Measurements from ENCODE around the gene THAP7.

THAP7 gene

DNA sequence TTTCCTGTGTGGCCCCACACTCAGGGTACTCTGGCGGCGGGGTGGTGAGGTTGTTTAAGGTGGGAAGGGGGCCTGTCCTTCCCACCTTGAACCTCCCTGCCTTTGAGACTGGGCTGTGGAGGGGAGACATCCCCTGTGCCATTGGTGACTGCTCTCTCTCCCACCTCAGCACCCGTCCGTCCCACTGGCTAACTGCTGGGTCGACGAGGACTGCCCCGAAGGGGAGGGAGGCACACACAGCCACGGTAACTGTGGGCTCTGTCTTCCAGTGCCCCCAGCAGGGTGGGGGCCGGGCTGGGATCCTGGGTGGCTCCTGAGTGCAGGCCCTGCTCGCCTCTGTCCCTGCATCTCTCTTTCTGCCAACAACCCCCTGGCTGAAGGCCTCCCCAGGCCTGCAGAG, 20.6 kb upstream of the THAP7 start:
- Histone ChIP-seq H3K36me3 (ENCODE audit: control insufficient read depth in 2 of 2, insufficient read depth in 2 of 2, low read length in 2 of 2) (no peaks in the 10 kb centered on the region), H3K4me3 (ENCODE audit: low read length in 2 of 2) (no peak overlapping the region), H3K4me1 (ENCODE audit: control insufficient read depth in 2 of 2, insufficient read depth in 2 of 2, low read length in 2 of 2) (no peaks in the 10 kb centered on the region), H3K9ac (ENCODE audit: low read depth in 1 of 2, low read length in 2 of 2) (no peak overlapping the region), H3K9me3 (ENCODE audit: control insufficient read depth in 2 of 2, low read length in 2 of 2) (no peaks in the 10 kb centered on the region), H3K27ac (ENCODE audit: low read depth in 2 of 2, low read length in 2 of 2) (no peak overlapping the region), H3K27me3 (ENCODE audit: control insufficient read depth in 2 of 2, insufficient read depth in 2 of 2, low read length in 2 of 2) (no peaks in the 10 kb centered on the region)

DNA sequence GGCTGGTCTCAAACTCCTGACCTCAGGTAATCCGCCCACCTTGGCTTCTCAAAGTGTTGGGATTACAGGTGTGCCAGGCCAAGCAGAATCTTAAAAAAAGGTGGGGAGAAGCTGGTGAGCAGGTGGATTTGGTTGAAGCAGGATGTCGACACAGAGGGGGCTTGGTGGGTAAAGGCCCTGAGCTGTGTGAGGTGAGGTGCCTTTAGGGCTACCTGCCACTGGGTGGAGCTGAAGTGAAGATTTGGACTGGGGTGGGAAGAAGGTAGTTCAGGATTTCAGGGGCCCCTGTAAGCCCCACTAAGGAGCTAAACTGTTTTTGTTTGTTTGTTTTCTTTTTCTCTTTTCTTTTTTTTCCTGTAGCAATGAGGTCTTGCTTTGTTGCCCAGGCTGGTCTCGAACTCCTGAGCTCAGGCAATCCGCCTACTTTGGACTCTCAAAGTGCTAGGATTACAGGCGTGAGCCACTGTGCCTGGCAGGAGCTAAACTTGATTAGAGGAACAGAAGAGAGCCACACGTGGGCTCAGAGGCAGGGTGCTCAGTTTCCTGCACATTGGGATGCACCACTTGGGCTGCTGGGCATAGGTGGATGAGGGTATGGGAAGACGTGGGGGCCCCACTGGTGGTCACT, 19.0 kb upstream of the THAP7 start:
- no peak overlapping the region for H3K9ac ChIP-seq (ENCODE audit: low read depth in 1 of 2, low read length in 2 of 2)
- H3K36me3 ChIP-seq (ENCODE audit: control insufficient read depth in 2 of 2, insufficient read depth in 2 of 2, low read length in 2 of 2), result no peaks in the 10 kb centered on the region
- H3K27ac ChIP-seq (ENCODE audit: low read depth in 2 of 2, low read length in 2 of 2), result no peak overlapping the region
- no peaks in the 10 kb centered on the region for H3K27me3 ChIP-seq (ENCODE audit: control insufficient read depth in 2 of 2, insufficient read depth in 2 of 2, low read length in 2 of 2)
- H3K9me3 ChIP-seq (ENCODE audit: control insufficient read depth in 2 of 2, low read length in 2 of 2), result no peaks in the 10 kb centered on the region
- peaks cover 0 to 5% of the 10 kb centered on the region in 2 donors for H3K4me1 ChIP-seq (ENCODE audit: control insufficient read depth in 2 of 2, insufficient read depth in 2 of 2, low read length in 2 of 2)
- no peak overlapping the region for H3K4me3 ChIP-seq (ENCODE audit: low read length in 2 of 2)

DNA sequence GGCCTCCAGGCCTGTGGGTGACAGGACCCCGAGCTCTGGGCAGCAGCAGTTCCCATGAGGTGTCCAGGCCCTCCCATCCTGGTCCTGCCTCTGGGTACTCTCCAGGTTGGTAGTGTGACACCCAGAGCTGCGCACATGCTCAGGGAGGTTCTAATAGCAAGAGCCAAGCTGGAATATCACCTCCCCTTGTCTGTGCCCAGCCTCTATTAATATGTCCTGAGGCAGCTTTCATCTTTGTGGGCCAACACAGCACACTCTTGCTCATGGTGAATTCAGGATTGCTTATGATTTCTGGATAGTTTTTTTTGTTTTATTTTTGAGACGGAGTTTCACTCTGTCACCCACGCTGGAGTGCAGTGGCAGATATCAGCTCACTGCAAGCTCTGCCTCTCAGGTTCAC, 16.4 kb upstream of the THAP7 start:
- Histone ChIP-seq H3K9me3 (ENCODE audit: control insufficient read depth in 2 of 2, low read length in 2 of 2) (no peaks in the 10 kb centered on the region), H3K27ac (ENCODE audit: low read depth in 2 of 2, low read length in 2 of 2) (no peak overlapping the region), H3K9ac (ENCODE audit: low read depth in 1 of 2, low read length in 2 of 2) (no peak overlapping the region), H3K4me3 (ENCODE audit: low read length in 2 of 2) (no peak overlapping the region), H3K36me3 (ENCODE audit: control insufficient read depth in 2 of 2, insufficient read depth in 2 of 2, low read length in 2 of 2) (no peaks in the 10 kb centered on the region), H3K27me3 (ENCODE audit: control insufficient read depth in 2 of 2, insufficient read depth in 2 of 2, low read length in 2 of 2) (no peaks in the 10 kb centered on the region), H3K4me1 (ENCODE audit: control insufficient read depth in 2 of 2, insufficient read depth in 2 of 2, low read length in 2 of 2) (peaks cover 18 to 19% of the 10 kb centered on the region in 2 donors)

DNA sequence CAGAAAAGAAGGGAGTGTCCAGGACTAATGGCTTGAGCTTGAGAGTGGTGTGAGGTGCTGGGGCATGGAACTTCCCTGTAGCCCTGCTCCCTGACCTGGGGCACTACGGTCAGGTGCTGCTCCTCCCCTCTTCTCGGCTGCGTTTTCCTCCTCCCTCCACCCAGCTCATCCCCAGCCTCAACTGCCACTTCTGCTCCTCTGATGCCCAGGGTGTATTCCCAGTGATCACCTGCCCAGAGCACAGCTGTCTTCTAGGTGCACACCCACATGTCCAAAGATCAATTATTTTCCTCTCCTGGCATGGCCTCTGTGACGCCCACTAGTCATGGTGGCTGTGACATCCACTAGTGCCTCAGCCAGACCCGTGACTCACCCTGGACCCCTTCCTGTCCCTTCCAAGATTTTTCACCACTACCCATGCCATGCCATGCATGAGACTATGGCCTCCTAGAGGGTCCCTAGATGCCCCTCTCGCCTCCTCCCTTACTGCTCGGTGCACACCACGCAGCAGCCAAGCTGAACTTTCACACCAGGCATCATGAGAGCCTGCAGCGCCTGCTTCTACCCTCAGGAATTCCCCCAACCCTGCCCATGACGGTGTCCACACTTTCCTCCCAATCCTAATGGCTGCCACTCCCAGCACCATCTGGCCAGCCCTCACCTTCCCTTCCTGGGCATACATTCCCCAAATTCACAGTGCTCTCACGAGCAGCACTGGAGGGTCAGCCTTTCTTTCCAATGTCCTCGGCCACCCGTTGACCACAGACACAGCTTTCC, 14.9 kb upstream of the THAP7 start:
- no peaks in the 10 kb centered on the region for H3K9me3 ChIP-seq (ENCODE audit: control insufficient read depth in 2 of 2, low read length in 2 of 2)
- no peak overlapping the region for H3K9ac ChIP-seq (ENCODE audit: low read depth in 1 of 2, low read length in 2 of 2)
- H3K4me3 ChIP-seq (ENCODE audit: low read length in 2 of 2), result no peak overlapping the region
- H3K4me1 ChIP-seq (ENCODE audit: control insufficient read depth in 2 of 2, insufficient read depth in 2 of 2, low read length in 2 of 2), result peaks cover 18 to 19% of the 10 kb centered on the region in 2 donors
- no peaks in the 10 kb centered on the region for H3K27me3 ChIP-seq (ENCODE audit: control insufficient read depth in 2 of 2, insufficient read depth in 2 of 2, low read length in 2 of 2)
- no peak overlapping the region for H3K27ac ChIP-seq (ENCODE audit: low read depth in 2 of 2, low read length in 2 of 2)
- no peaks in the 10 kb centered on the region for H3K36me3 ChIP-seq (ENCODE audit: control insufficient read depth in 2 of 2, insufficient read depth in 2 of 2, low read length in 2 of 2)

DNA sequence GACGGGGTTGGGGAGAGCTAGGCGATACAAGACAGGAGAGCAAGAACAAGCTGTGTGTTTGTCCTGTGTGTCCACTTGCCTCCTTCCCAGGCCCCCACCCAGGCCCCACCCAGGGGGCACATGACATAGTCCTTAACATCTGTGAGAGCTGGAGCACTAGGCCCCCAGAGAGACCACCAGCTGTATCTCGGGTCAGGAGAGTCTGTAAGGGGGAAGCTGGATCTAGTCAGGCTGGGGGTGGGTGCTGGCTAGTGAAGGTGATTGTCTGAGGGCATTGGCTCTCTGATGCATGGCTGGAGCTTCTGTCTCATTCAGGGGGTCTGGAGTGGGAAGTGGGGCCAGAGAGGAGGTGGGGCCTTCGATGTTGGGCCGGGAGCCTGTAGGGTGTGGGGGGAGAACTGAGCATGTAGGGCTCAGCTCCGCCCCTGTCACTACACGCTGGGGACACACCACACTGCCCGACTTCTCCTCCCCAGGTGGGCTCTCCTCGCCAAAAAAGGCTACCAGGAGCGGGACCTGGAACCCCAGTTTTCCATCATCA, 13.6 kb upstream of the THAP7 start:
- Histone ChIP-seq H3K9me3 (ENCODE audit: control insufficient read depth in 2 of 2, low read length in 2 of 2) (no peaks in the 10 kb centered on the region), H3K9ac (ENCODE audit: low read depth in 1 of 2, low read length in 2 of 2) (no peak overlapping the region), H3K4me3 (ENCODE audit: low read length in 2 of 2) (no peak overlapping the region), H3K27me3 (ENCODE audit: control insufficient read depth in 2 of 2, insufficient read depth in 2 of 2, low read length in 2 of 2) (no peaks in the 10 kb centered on the region), H3K27ac (ENCODE audit: low read depth in 2 of 2, low read length in 2 of 2) (peak overlapping the region in 1 of 2 donors; percentile 56), H3K4me1 (ENCODE audit: control insufficient read depth in 2 of 2, insufficient read depth in 2 of 2, low read length in 2 of 2) (peaks cover 18 to 19% of the 10 kb centered on the region in 2 donors), H3K36me3 (ENCODE audit: control insufficient read depth in 2 of 2, insufficient read depth in 2 of 2, low read length in 2 of 2) (no peaks in the 10 kb centered on the region)

DNA sequence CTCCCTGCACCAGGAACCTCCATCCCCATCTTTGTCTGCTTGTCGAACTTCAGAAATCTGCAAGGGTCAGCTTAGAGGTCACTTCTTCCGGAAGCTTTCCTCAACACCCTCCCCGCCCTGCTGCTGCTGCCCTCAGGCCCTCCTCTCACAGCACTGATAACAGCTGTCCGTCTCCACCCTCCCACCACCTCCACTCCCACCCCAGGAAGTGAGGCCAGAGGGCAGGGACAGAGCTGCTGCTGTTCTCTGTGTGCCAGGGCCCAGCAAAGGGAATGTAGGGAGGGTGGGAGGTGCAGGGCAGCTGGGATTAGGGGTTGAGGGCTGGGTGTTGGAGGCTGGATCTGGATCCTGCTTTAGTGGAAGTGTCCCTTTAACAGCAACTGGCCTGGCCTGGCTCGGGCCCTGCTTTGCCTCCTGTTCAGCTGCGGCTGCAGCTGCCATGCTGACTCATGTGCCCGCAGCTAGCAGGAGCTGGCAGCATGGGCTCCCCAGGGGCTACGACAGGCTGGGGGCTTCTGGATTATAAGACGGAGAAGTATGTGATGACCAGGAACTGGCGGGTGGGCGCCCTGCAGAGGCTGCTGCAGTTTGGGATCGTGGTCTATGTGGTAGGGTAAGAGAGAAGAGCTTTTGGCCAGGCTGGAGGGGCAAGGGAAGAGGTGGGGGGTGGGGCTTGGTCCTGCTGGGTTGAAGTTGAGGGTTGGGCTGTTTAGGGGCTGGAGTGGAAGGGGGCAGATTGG, 13.0 kb upstream of the THAP7 start, which contains the start of gene P2RX6:
P2RX6 (plus strand) TSS at position 440 of the 740 bp plus-strand sequence; CDS start at position 450, 10 bp downstream.
- peak within 1 kb of the TSS; percentile 8 to 57 for H3K9ac ChIP-seq (ENCODE audit: low read depth in 1 of 2, low read length in 2 of 2)
- H3K9me3 ChIP-seq (ENCODE audit: control insufficient read depth in 2 of 2, low read length in 2 of 2), result no peaks in the 10 kb centered on the region
- H3K36me3 ChIP-seq (ENCODE audit: control insufficient read depth in 2 of 2, insufficient read depth in 2 of 2, low read length in 2 of 2), result no peaks in the 10 kb centered on the region
- H3K4me3 ChIP-seq (ENCODE audit: low read length in 2 of 2), result peak within 1 kb of the TSS; percentile 65 to 70
- H3K27ac ChIP-seq (ENCODE audit: low read depth in 2 of 2, low read length in 2 of 2), result peak within 1 kb of the TSS; percentile 36 to 56
- H3K4me1 ChIP-seq (ENCODE audit: control insufficient read depth in 2 of 2, insufficient read depth in 2 of 2, low read length in 2 of 2), result peaks cover 18 to 19% of the 10 kb centered on the region in 2 donors
- no peaks in the 10 kb centered on the region for H3K27me3 ChIP-seq (ENCODE audit: control insufficient read depth in 2 of 2, insufficient read depth in 2 of 2, low read length in 2 of 2)

DNA sequence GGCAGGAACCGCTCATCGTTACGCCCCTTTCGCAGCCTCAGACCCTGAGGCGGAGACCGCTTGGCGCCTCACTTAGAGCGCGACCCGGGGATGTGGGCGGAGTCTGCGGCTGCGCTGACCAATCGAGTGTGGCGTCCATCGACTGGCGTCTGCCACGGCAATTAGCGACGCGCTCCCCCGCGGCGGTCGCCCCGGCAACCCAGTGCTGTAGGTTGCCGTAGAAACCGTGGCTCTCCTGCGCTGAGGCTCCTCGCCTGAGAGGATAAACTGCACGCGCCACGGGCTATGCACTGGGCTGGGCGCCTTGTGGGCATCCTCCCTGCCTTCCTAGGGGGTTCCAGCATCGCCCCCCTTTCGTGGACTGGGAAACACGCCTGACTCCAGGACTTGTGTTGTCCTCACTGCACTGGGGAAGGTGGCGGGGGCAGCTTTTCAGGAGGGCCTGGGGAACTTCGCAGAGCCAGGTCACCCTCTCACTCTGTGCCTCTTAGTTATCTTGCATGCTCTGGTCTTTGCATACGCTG, 12.3 kb upstream of the THAP7 start:
- no peaks in the 10 kb centered on the region for H3K27me3 ChIP-seq (ENCODE audit: control insufficient read depth in 2 of 2, insufficient read depth in 2 of 2, low read length in 2 of 2)
- peaks cover 18 to 19% of the 10 kb centered on the region in 2 donors for H3K4me1 ChIP-seq (ENCODE audit: control insufficient read depth in 2 of 2, insufficient read depth in 2 of 2, low read length in 2 of 2)
- peak overlapping the region; percentile 65 to 70 for H3K4me3 ChIP-seq (ENCODE audit: low read length in 2 of 2)
- H3K27ac ChIP-seq (ENCODE audit: low read depth in 2 of 2, low read length in 2 of 2), result peak overlapping the region; percentile 36 to 56
- H3K9ac ChIP-seq (ENCODE audit: low read depth in 1 of 2, low read length in 2 of 2), result peak overlapping the region; percentile 8 to 57
- no peaks in the 10 kb centered on the region for H3K36me3 ChIP-seq (ENCODE audit: control insufficient read depth in 2 of 2, insufficient read depth in 2 of 2, low read length in 2 of 2)
- H3K9me3 ChIP-seq (ENCODE audit: control insufficient read depth in 2 of 2, low read length in 2 of 2), result no peaks in the 10 kb centered on the region

DNA sequence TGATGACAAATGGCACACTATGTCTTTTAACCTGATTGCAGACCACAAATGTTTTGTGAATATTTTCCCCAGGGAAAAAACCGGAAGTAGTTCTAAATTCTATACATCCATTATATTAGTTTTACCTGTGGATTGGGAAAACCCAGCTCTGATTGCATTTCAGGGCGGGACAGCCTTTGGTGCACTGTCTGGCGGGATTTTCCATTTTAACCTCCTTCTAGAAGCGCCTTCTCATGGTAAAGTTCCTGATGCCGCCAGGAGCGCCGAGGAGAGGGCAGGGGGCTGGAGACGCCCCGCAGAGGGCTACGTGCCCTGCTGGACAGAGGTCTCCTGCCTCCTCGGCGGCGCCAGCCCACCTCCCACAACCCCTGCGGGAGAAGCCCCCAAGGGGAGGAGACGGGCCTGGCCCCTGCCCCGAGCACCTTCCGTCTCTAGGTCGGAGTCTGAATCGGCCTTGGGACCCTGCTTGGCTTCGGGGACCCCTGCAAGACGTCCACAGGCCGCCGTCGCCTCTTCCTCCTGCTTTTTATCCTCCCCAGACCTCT, 11.8 kb upstream of the THAP7 start:
- H3K4me3 ChIP-seq (ENCODE audit: low read length in 2 of 2), result peak overlapping the region; percentile 65 to 70
- no peaks in the 10 kb centered on the region for H3K27me3 ChIP-seq (ENCODE audit: control insufficient read depth in 2 of 2, insufficient read depth in 2 of 2, low read length in 2 of 2)
- peak overlapping the region in 1 of 2 donors; percentile 57 for H3K9ac ChIP-seq (ENCODE audit: low read depth in 1 of 2, low read length in 2 of 2)
- H3K36me3 ChIP-seq (ENCODE audit: control insufficient read depth in 2 of 2, insufficient read depth in 2 of 2, low read length in 2 of 2), result no peaks in the 10 kb centered on the region
- H3K27ac ChIP-seq (ENCODE audit: low read depth in 2 of 2, low read length in 2 of 2), result peak overlapping the region; percentile 36 to 52
- H3K4me1 ChIP-seq (ENCODE audit: control insufficient read depth in 2 of 2, insufficient read depth in 2 of 2, low read length in 2 of 2), result peaks cover 18 to 19% of the 10 kb centered on the region in 2 donors
- no peaks in the 10 kb centered on the region for H3K9me3 ChIP-seq (ENCODE audit: control insufficient read depth in 2 of 2, low read length in 2 of 2)

DNA sequence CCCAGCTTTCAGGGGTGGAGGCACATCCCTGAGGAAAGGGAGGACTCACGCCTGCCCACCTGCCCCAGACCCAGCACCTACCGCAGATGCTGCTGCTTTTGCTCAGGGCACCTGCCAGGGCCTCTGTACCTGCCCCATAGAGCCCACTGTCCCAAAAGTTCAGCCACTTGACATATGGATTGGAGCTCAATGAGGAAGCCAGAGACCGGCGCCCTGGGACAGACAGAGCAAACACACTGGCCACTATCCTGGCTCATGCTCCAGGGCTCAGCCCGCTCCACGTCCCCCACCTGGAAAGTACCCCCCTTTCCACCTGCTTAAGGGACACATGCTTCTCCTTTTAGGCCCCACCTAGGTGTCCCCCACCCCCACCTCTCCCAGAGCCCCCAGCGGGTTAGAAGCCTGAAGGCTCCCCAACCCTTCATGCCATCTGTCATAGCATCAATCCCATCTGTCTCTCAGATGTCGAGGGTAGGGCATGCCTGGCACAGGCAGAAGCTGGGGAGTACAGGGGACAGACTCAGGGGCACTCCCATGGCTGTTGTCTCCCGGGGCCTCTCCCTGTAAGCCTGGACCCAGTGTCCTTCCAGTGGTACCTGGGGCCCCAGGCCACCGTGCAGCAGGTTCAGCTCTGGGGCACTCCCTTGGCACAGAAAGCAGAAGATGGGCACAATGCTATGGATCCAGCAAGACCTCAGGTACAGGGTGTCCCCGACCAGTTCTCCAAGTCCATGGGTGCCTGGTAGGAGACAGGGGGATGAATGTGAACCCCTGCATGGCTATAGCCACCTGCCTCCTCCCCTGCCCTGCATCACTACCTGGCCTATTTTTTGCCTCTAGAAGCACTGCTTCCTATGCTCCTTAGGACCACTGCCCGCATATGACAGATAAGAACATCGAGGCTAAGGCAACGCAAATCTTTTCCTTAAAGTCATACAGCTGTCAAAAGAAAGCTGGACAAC, 10.8 kb upstream of the THAP7 start:
- no peak overlapping the region for H3K27ac ChIP-seq (ENCODE audit: low read depth in 2 of 2, low read length in 2 of 2)
- no peaks in the 10 kb centered on the region for H3K36me3 ChIP-seq (ENCODE audit: control insufficient read depth in 2 of 2, insufficient read depth in 2 of 2, low read length in 2 of 2)
- no peak overlapping the region for H3K9ac ChIP-seq (ENCODE audit: low read depth in 1 of 2, low read length in 2 of 2)
- peaks cover 18 to 19% of the 10 kb centered on the region in 2 donors for H3K4me1 ChIP-seq (ENCODE audit: control insufficient read depth in 2 of 2, insufficient read depth in 2 of 2, low read length in 2 of 2)
- H3K4me3 ChIP-seq (ENCODE audit: low read length in 2 of 2), result no peak overlapping the region
- H3K9me3 ChIP-seq (ENCODE audit: control insufficient read depth in 2 of 2, low read length in 2 of 2), result no peaks in the 10 kb centered on the region
- no peaks in the 10 kb centered on the region for H3K27me3 ChIP-seq (ENCODE audit: control insufficient read depth in 2 of 2, insufficient read depth in 2 of 2, low read length in 2 of 2)

Data from mucosa of rectum (tissue), 2 donors.